GM03348 (cell line): ENCODE results near the gene PLA2G4D.

Experiments
- DNase-seq: peaks from one replicate; pipeline ENCODE4 v3.0.0; 2012; ENCODE audit warnings: low spot score

The PLA2G4D gene

GRCh38 chr15:42089942-42090341 lies 4.4 kb downstream of the PLA2G4D start:
- no peak for DNase-seq

- DNase-seq: no peak
Measured at GRCh38 chr15:42088801-42089640, 5.3 kb downstream of the PLA2G4D start.

GRCh38 chr15:42087926-42088800 lies 6.2 kb downstream of the PLA2G4D start:
- DNase-seq: no peak

- no peak for DNase-seq
Measured at GRCh38 chr15:42087460-42087859, 6.9 kb downstream of the PLA2G4D start.

GRCh38 chr15:42085721-42086120 lies 8.6 kb downstream of the PLA2G4D start:
- DNase-seq: no peak

GRCh38 chr15:42085236-42085605 lies 9.1 kb downstream of the PLA2G4D start:
- DNase-seq: no peak

GRCh38 chr15:42084465-42085235 lies 9.7 kb downstream of the PLA2G4D start:
- DNase-seq: peak; percentile 92

GRCh38 chr15:42083916-42084315 lies 10.4 kb downstream of the PLA2G4D start:
- DNase-seq: no peak

- DNase-seq: no peak
Measured at GRCh38 chr15:42083605-42083908, 10.8 kb downstream of the PLA2G4D start.

- no peak for DNase-seq
Measured at GRCh38 chr15:42082823-42083604, 11.3 kb downstream of the PLA2G4D start.

- DNase-seq: no peak
Measured at GRCh38 chr15:42082141-42082540, 12.2 kb downstream of the PLA2G4D start.

GRCh38 chr15:42080919-42081830 lies 13.2 kb downstream of the PLA2G4D start:
- no peak for DNase-seq

GRCh38 chr15:42080186-42080918 lies 14.0 kb downstream of the PLA2G4D start:
- no peak for DNase-seq

- no peak for DNase-seq
Measured at GRCh38 chr15:42079401-42079908, 14.9 kb downstream of the PLA2G4D start.

- DNase-seq: no peak
Measured at GRCh38 chr15:42078903-42079302, 15.5 kb downstream of the PLA2G4D start.

- DNase-seq: no peak
Measured at GRCh38 chr15:42077689-42078088, 16.7 kb downstream of the PLA2G4D start.

- DNase-seq: no peak
Measured at GRCh38 chr15:42073418-42073817, 20.9 kb downstream of the PLA2G4D start.

GRCh38 chr15:42072141-42072685 lies 22.1 kb downstream of the PLA2G4D start:
- no peak for DNase-seq

- DNase-seq: no peak
Measured at GRCh38 chr15:42071717-42072116, 22.6 kb downstream of the PLA2G4D start.
